ENCODE data around the gene HES4.
"Not testable (repeated sequence)": the region's sequence is repeated elsewhere in the genome, so short reads cannot be mapped to it uniquely, and the experiment has no call there.

Gene HES4

DNA sequence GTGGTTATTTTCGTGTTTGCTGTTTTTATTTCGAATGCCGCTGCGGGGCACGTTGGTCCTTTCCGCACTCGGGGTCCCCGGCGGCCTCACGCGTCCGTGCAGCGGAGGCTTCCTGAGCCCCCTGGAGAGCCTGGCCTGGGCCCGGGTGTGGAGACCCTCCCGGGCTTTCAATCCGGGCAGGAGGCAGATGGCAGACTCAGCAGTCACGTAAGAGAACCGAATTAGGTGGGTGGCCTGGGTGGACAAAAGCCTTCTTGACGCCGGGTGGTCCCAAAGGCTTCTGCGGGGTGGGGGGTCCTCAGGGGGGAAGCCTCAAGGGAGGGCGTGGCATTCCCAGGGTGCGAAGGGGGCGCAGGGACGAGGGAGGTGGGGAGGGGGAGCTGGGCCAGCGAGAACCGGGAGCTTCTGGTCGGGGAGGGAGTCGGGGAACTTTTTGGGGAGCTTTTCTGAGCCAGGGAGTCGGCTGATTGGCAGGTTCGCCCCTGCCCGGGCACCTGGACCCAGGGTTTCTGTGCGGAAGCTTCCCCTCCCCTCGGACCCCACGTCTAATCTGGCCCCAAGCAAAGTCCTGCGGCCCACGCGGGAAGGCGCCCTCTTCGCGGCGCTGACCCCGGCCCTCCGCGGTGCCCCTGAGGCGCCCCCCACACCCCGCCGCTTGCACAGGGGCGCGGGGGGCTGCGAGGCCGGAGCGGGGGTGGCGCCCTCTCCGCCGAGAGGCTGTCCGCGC lies 1.3 kb upstream of the HES4 start:
- TF ChIP-seq GATA1 (IDR thresholded peaks at IDR 0.05; ENCODE audit: low read depth, low read length): no peak
- no peak for TF ChIP-seq POLR2A (IDR thresholded peaks at IDR 0.05; ENCODE audit: low read length)
- DNase-seq: no peak

- TF ChIP-seq POLR2A (IDR thresholded peaks at IDR 0.05; ENCODE audit: low read length) (no peak), GATA1 (IDR thresholded peaks at IDR 0.05; ENCODE audit: low read depth, low read length) (no peak)
- peak; percentile 71 to 85 for DNase-seq
These were observed 610 bp upstream of the HES4 start for GRCh38 chr1:1000357-1001056.

DNA sequence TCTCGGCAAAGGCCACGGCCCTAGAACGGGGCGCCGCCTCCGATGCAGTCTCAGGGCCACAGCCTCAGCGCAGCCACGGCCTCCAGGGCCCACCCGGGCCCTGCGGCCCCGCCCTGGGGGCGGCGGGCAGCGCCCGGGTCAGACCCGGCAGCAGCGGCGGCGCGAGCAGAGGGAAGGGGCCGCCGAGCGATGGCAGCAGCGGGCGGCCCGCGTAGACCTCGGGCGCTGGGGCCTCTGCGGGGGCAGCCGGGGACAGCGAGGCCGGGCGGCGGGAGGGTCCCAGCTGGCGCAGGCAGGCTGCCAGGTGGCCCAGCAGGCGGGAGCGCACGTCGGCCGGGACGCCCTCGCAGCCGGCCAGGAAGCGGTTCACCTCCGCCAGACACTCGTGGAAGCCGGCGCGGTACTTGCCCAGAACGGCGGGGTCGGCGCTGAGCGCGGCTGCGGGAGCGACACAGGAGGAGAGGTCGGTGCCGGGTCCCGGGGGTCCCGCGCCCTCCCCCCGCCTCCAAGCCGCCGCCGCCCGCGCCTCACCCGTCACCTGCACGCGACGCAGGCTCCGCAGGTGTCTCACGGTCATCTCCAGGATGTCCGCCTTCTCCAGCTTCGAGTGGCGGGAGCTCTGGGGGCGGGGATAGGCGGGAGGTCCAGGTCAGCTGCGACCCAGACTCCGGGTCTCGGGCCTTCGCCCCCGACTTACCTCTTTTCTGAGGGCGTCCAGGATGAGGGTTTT lies 737 bp downstream of the HES4 start:
- TF ChIP-seq GATA1 (IDR thresholded peaks at IDR 0.05; ENCODE audit: low read depth, low read length): no peak
- TF ChIP-seq POLR2A (IDR thresholded peaks at IDR 0.05; ENCODE audit: low read length): no peak
- no peak for DNase-seq

- no peak for DNase-seq
- no peak for TF ChIP-seq GATA1 (IDR thresholded peaks at IDR 0.05; ENCODE audit: low read depth, low read length)
- TF ChIP-seq POLR2A (IDR thresholded peaks at IDR 0.05; ENCODE audit: low read length): no peak
These were observed 1.2 kb downstream of the HES4 start for GRCh38 chr1:998745-998994.

- DNase-seq: no peak
- no peak for TF ChIP-seq POLR2A (IDR thresholded peaks at IDR 0.05; ENCODE audit: low read length)
- TF ChIP-seq GATA1 (IDR thresholded peaks at IDR 0.05; ENCODE audit: low read depth, low read length): no peak
These were observed 1.7 kb downstream of the HES4 start for GRCh38 chr1:997993-998744.

GRCh38 chr1:997713-997992 lies 2.2 kb downstream of the HES4 start:
- TF ChIP-seq GATA1 (IDR thresholded peaks at IDR 0.05; ENCODE audit: low read depth, low read length): no peak
- TF ChIP-seq POLR2A (IDR thresholded peaks at IDR 0.05; ENCODE audit: low read length): no peak
- no peak for DNase-seq

- TF ChIP-seq POLR2A (IDR thresholded peaks at IDR 0.05; ENCODE audit: low read length): no peak
- no peak for TF ChIP-seq GATA1 (IDR thresholded peaks at IDR 0.05; ENCODE audit: low read depth, low read length)
- no peak for DNase-seq
These were observed 2.8 kb downstream of the HES4 start for GRCh38 chr1:996851-997712.

DNA sequence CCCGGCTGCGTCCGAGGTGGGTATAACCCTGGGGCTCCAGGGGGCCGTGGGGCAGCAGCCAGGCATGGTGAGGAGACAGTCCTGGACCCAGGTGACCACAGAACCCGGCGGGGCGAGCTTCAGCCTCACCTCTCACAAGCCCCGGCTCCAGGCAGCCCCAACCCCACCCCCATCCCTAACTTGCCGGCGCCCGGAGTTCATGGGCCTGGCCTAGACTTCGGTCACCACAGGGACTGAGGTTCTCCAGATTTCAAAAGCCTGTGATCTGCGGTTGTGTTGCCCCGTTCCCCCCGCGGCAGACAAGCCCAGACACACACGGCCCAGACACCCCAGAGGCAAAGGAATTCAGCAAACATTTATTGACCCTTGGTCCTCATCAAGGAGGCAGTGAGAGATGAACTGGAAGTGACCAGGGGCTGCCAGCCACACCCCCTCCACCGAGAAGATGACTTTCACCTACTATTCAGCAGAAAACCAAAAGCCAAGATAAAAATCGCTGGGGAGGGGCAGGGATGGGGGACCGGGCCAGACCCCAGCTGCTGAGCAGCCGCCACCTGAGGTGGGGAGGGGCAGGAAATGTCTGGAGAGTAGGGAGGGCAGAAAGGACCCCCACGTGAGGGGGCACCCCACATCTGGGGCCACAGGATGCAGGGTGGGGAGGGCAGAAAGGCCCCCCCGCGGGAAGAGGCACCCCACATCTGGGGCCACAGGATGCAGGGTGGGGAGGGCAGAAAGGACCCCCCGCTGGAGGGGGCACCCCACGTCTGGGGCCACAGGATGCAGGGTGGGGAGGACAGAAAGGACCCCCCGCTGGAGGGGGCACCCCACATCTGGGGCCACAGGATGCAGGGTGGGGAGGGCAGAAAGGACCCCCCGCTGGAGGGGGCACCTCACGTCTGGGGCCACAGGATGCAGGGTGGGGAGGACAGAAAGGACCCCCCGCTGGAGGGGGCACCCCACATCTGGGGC lies 3.9 kb downstream of the HES4 start:
- DNase-seq: no peak
- no peak for TF ChIP-seq GATA1 (IDR thresholded peaks at IDR 0.05; ENCODE audit: low read depth, low read length)
- TF ChIP-seq POLR2A (IDR thresholded peaks at IDR 0.05; ENCODE audit: low read length): no peak

- not testable (repeated sequence) for DNase-seq
These were observed 5.4 kb downstream of the HES4 start for GRCh38 chr1:994546-994945.

- TF ChIP-seq GATA1 (IDR thresholded peaks at IDR 0.05; ENCODE audit: low read depth, low read length) (no peak), POLR2A (IDR thresholded peaks at IDR 0.05; ENCODE audit: low read length) (no peak)
- no peak for DNase-seq
These were observed 6.4 kb downstream of the HES4 start for GRCh38 chr1:993379-993995.

GRCh38 chr1:992362-992761 lies 7.5 kb downstream of the HES4 start:
- TF ChIP-seq GATA1 (IDR thresholded peaks at IDR 0.05; ENCODE audit: low read depth, low read length) (no peak), POLR2A (IDR thresholded peaks at IDR 0.05; ENCODE audit: low read length) (no peak)
- DNase-seq: no peak

- TF ChIP-seq GATA1 (IDR thresholded peaks at IDR 0.05; ENCODE audit: low read depth, low read length) (no peak), POLR2A (IDR thresholded peaks at IDR 0.05; ENCODE audit: low read length) (no peak)
- DNase-seq: no peak
These were observed 8.0 kb downstream of the HES4 start for GRCh38 chr1:991895-992294.

GRCh38 chr1:991275-991674 lies 8.6 kb downstream of the HES4 start:
- not testable (repeated sequence) for DNase-seq

DNA sequence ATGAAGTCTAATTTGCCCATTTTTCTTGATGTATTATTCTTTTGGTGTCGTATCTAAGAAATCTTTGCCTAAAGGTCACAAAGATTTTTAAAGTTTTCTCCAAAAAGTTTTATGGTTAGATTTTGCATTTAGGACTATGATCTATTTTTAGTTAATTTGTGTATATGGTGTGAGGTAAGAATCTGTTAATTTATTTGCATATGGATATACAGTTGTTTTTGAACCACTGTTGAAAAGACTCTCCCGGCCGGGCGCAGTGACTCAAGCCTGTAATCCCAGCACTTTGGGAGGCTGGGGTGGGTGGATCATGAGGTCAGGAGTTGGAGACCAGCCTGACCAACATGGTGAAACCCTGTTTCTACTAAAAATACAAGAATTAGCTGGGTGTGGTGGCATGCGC lies 11.8 kb downstream of the HES4 start:
- DNase-seq: not testable (repeated sequence)
